HepG2 (cell line): ENCODE data around the gene LRP10. TPM values are rescaled to one million over a fixed set of nuclear protein-coding genes. Genes with fewer than 3 reads are reported as not detected.

Experiments
- ARID2 ChIP-seq: sonication (generic); formaldehyde crosslinking; IDR thresholded peaks from 2 replicates; pipeline ENCODE4 v1.8.1; 2022; ENCODE audit warnings: mild to moderate bottlenecking, missing genetic modification reagents, borderline replicate concordance
- BORCS8-MEF2B ChIP-seq: sonication (generic); formaldehyde crosslinking; IDR thresholded peaks from 2 replicates; pipeline ENCODE4 v1.8.0; 2022; ENCODE audit warnings: mild to moderate bottlenecking, missing genetic modification reagents
- HCFC1 ChIP-seq: fragments of 150-350 bp; IDR thresholded peaks from 2 replicates; pipeline ENCODE4 v1.6.1; 2014; ENCODE audit warnings: low read depth, low read length
- HNF4G ChIP-seq, 2 experiments: sonication (generic) in 1 of 2; formaldehyde crosslinking in 1 of 2; IDR thresholded peaks; 2 replicates each; pipeline versions ENCODE4 v1.4.0 to v1.6.1; 2011 to 2020; ENCODE audit warnings: borderline replicate concordance in 2 of 2, low read depth in 2 of 2, mild to moderate bottlenecking in 2 of 2, low read length in 1 of 2, missing genetic modification reagents in 1 of 2, moderate library complexity in 1 of 2
- HOXA3 ChIP-seq: sonication (generic); formaldehyde crosslinking; IDR thresholded peaks from 2 replicates; pipeline ENCODE4 v1.5.0; 2020; ENCODE audit warnings: missing genetic modification reagents
- NAIF1 ChIP-seq: sonication (generic); formaldehyde crosslinking; IDR thresholded peaks from 2 replicates; pipeline ENCODE4 v1.5.0; 2020; ENCODE audit warnings: mild to moderate bottlenecking, missing genetic modification reagents, borderline replicate concordance
- ONECUT2 ChIP-seq: sonication (generic); formaldehyde crosslinking; IDR thresholded peaks from 2 replicates; pipeline ENCODE4 v1.4.0; 2020; ENCODE audit warnings: missing genetic modification reagents
- SNAPC2 ChIP-seq: sonication (generic); formaldehyde crosslinking; IDR thresholded peaks from 2 replicates; pipeline ENCODE4 v1.8.1; 2022; ENCODE audit warnings: mild to moderate bottlenecking, missing genetic modification reagents
- SOX6 ChIP-seq, 2 experiments: fragments of 450-650 bp in 1 of 2; sonication (generic) in 1 of 2; formaldehyde crosslinking in 1 of 2; IDR thresholded peaks; 2 replicates each; pipeline versions ENCODE4 v1.4.0 to v1.6.1; 2017 to 2020; ENCODE audit warnings: antibody characterized with exemption in 1 of 2, mild to moderate bottlenecking in 1 of 2, missing genetic modification reagents in 1 of 2
- TRIM24 ChIP-seq: sonication (generic); formaldehyde crosslinking; IDR thresholded peaks from 2 replicates; pipeline ENCODE4 v1.8.0; 2022; ENCODE audit warnings: mild to moderate bottlenecking, missing genetic modification reagents
- ZNF317 ChIP-seq: sonication (generic); formaldehyde crosslinking; IDR thresholded peaks from 2 replicates; pipeline ENCODE4 v1.5.0; 2020; ENCODE audit warnings: mild to moderate bottlenecking, missing genetic modification reagents
- polyA plus RNA-seq, 8 experiments: library from polyadenylated mRNA; depleted of rRNA in 3 of 8; stranded (reverse) in 7 of 8; unstranded in 1 of 8; fragments of >200 nt; fragmentation: Illumina TruSeq in 4 of 8; extraction: Trizol in 4 of 8; gene quantifications; 2 replicates each; pipeline versions ENCODE4 v1.2.1 to v1.2.3, GENCODE V29; 2011 to 2016; ENCODE audit warnings: low read depth in 4 of 8, missing spikeins in 1 of 8, mixed read lengths in 1 of 8; ENCODE audit not compliant: insufficient read depth in 1 of 8
- total RNA-seq, 5 experiments: library from RNA; depleted of rRNA; stranded (reverse); fragments of >200 nt; fragmentation: Illumina TruSeq; extraction: Trizol; gene quantifications; 2 replicates each; pipeline ENCODE4 v1.2.3, GENCODE V29; 2016; ENCODE audit warnings: low read depth in 1 of 5
- TF ChIP-seq, protein P1 (sequence below): sonication (generic); formaldehyde crosslinking; IDR thresholded peaks from 2 replicates; pipeline ENCODE4 v1.5.0; 2020; ENCODE audit warnings: missing genetic modification reagents, mild to moderate bottlenecking, borderline replicate concordance
- TF ChIP-seq, protein P2 (sequence below): sonication (generic); formaldehyde crosslinking; IDR thresholded peaks from 2 replicates; pipeline ENCODE4 v1.4.0; 2020; ENCODE audit warnings: missing genetic modification reagents
- TF ChIP-seq, protein P3 (sequence below): IDR thresholded peaks from 2 replicates; pipeline ENCODE4 v1.6.1; 2016; ENCODE audit warnings: low read depth
- TF ChIP-seq, protein P4 (sequence below): sonication (generic); formaldehyde crosslinking; conservative IDR thresholded peaks from 2 replicates; pipeline ENCODE4 v1.8.0; 2022; ENCODE audit warnings: low read depth, missing genetic modification reagents
- TF ChIP-seq, protein P5 (sequence below): sonication (generic); formaldehyde crosslinking; IDR thresholded peaks from 2 replicates; pipeline ENCODE4 v1.4.0; 2020; ENCODE audit warnings: missing genetic modification reagents, borderline replicate concordance
- TF ChIP-seq, protein P6 (sequence below): sonication (generic); formaldehyde crosslinking; conservative IDR thresholded peaks from 2 replicates; pipeline ENCODE4 v1.8.0; 2022; ENCODE audit warnings: mild to moderate bottlenecking, moderate library complexity, missing genetic modification reagents

The LRP10 gene
- total and polyA plus RNA-seq, 2 of the 13 experiments (the other 11 are each of a cell fraction or from before 2014, with no cell fraction given): 16.9 to 45.2 TPM

DNA sequence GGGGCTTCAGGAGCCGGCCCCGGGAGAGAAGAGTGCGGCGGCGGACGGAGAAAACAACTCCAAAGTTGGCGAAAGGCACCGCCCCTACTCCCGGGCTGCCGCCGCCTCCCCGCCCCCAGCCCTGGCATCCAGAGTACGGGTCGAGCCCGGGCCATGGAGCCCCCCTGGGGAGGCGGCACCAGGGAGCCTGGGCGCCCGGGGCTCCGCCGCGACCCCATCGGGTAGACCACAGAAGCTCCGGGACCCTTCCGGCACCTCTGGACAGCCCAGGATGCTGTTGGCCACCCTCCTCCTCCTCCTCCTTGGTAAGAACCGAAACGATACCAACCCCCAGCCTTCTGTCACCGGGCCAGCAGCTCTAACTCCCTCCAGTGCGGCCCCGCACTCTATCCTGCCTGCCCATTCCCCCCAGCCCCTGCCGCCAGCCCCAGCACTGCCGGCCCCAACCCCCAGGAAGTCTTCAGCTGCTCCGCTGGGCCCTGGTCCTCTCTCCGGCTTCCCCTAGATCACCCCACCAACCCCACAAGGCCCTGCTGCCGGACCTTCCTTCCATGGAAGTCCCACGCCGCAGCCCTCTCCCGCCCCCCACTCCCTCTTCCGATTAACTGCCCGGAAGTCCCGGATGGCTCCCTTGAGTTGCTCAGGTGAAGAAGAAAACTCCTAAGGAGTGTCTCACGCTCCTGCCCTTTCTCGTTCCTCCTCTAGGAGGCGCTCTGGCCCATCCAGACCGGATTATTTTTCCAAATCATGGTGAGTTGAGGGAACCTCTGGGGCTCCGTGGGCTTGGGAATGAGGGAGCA lies 693 bp downstream of the LRP10 start (continued):
- TF ChIP-seq, protein P1, sequence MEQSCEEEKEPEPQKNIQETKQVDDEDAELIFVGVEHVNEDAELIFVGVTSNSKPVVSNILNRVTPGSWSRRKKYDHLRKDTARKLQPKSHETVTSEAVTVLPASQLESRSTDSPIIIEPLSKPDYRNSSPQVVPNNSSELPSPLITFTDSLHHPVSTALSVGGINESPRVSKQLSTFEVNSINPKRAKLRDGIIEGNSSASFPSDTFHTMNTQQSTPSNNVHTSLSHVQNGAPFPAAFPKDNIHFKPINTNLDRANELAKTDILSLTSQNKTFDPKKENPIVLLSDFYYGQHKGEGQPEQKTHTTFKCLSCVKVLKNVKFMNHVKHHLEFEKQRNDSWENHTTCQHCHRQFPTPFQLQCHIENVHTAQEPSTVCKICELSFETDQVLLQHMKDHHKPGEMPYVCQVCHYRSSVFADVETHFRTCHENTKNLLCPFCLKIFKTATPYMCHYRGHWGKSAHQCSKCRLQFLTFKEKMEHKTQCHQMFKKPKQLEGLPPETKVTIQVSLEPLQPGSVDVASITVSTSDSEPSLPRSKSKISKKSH (CRISPR knock-in tag): no peak; the same call in 1 of the 2 replicates
- TF ChIP-seq, protein P2, sequence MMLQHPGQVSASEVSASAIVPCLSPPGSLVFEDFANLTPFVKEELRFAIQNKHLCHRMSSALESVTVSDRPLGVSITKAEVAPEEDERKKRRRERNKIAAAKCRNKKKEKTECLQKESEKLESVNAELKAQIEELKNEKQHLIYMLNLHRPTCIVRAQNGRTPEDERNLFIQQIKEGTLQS (CRISPR knock-in tag): 0 out of 2 replicates have a peak, but pooled peaks have one; percentile 32
- no peak for TF ChIP-seq ZNF317
- no peak; the same call in 1 of the 2 replicates for TF ChIP-seq HOXA3 (CRISPR knock-in tag)
- TF ChIP-seq, protein P3, sequence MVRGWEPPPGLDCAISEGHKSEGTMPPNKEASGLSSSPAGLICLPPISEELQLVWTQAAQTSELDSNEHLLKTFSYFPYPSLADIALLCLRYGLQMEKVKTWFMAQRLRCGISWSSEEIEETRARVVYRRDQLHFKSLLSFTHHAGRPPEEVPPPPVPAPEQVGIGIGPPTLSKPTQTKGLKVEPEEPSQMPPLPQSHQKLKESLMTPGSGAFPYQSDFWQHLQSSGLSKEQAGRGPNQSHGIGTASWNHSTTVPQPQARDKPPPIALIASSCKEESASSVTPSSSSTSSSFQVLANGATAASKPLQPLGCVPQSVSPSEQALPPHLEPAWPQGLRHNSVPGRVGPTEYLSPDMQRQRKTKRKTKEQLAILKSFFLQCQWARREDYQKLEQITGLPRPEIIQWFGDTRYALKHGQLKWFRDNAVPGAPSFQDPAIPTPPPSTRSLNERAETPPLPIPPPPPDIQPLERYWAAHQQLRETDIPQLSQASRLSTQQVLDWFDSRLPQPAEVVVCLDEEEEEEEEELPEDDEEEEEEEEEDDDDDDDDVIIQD (CRISPR knock-in tag): peak; percentile 55; the same call in 1 of the 2 replicates
- no peak for TF ChIP-seq ONECUT2 (CRISPR knock-in tag)
- peak; percentile 68; the same call in 1 of the 2 replicates for TF ChIP-seq BORCS8-MEF2B (CRISPR knock-in tag)
- TF ChIP-seq ARID2 (CRISPR knock-in tag): no peak
- TF ChIP-seq, protein P4, sequence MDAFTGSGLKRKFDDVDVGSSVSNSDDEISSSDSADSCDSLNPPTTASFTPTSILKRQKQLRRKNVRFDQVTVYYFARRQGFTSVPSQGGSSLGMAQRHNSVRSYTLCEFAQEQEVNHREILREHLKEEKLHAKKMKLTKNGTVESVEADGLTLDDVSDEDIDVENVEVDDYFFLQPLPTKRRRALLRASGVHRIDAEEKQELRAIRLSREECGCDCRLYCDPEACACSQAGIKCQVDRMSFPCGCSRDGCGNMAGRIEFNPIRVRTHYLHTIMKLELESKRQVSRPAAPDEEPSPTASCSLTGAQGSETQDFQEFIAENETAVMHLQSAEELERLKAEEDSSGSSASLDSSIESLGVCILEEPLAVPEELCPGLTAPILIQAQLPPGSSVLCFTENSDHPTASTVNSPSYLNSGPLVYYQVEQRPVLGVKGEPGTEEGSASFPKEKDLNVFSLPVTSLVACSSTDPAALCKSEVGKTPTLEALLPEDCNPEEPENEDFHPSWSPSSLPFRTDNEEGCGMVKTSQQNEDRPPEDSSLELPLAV (CRISPR knock-in tag): no peak
- TF ChIP-seq, protein P5, sequence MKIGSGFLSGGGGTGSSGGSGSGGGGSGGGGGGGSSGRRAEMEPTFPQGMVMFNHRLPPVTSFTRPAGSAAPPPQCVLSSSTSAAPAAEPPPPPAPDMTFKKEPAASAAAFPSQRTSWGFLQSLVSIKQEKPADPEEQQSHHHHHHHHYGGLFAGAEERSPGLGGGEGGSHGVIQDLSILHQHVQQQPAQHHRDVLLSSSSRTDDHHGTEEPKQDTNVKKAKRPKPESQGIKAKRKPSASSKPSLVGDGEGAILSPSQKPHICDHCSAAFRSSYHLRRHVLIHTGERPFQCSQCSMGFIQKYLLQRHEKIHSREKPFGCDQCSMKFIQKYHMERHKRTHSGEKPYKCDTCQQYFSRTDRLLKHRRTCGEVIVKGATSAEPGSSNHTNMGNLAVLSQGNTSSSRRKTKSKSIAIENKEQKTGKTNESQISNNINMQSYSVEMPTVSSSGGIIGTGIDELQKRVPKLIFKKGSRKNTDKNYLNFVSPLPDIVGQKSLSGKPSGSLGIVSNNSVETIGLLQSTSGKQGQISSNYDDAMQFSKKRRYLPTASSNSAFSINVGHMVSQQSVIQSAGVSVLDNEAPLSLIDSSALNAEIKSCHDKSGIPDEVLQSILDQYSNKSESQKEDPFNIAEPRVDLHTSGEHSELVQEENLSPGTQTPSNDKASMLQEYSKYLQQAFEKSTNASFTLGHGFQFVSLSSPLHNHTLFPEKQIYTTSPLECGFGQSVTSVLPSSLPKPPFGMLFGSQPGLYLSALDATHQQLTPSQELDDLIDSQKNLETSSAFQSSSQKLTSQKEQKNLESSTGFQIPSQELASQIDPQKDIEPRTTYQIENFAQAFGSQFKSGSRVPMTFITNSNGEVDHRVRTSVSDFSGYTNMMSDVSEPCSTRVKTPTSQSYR (CRISPR knock-in tag): no peak
- no peak for TF ChIP-seq SOX6 (IDR thresholded peaks at IDR 0.05)
- TF ChIP-seq SOX6 (CRISPR knock-in tag; IDR thresholded peaks at IDR 0.05): peak; percentile 53; the same call in 1 of the 2 replicates
- TF ChIP-seq HNF4G (IDR thresholded peaks at IDR 0.05; ENCODE audit: borderline replicate concordance, low read depth, low read length): no peak
- no peak for TF ChIP-seq HNF4G (CRISPR knock-in tag; IDR thresholded peaks at IDR 0.05; ENCODE audit: borderline replicate concordance, low read depth)
- TF ChIP-seq SNAPC2: no peak
- no peak for TF ChIP-seq HCFC1
- no peak for TF ChIP-seq TRIM24
- TF ChIP-seq, protein P6, sequence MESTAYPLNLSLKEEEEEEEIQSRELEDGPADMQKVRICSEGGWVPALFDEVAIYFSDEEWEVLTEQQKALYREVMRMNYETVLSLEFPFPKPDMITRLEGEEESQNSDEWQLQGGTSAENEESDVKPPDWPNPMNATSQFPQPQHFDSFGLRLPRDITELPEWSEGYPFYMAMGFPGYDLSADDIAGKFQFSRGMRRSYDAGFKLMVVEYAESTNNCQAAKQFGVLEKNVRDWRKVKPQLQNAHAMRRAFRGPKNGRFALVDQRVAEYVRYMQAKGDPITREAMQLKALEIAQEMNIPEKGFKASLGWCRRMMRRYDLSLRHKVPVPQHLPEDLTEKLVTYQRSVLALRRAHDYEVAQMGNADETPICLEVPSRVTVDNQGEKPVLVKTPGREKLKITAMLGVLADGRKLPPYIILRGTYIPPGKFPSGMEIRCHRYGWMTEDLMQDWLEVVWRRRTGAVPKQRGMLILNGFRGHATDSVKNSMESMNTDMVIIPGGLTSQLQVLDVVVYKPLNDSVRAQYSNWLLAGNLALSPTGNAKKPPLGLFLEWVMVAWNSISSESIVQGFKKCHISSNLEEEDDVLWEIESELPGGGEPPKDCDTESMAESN (CRISPR knock-in tag): no peak
- peak; percentile 19; the same call in 1 of the 2 replicates for TF ChIP-seq NAIF1
